ENCODE data around the gene SCRN2. TPM values are rescaled to one million over a fixed set of nuclear protein-coding genes. Genes with fewer than 3 reads are reported as not detected.

The SCRN2 gene
- total RNA-seq, 1 donor from 2014 or later = 50.7 TPM

DNA sequence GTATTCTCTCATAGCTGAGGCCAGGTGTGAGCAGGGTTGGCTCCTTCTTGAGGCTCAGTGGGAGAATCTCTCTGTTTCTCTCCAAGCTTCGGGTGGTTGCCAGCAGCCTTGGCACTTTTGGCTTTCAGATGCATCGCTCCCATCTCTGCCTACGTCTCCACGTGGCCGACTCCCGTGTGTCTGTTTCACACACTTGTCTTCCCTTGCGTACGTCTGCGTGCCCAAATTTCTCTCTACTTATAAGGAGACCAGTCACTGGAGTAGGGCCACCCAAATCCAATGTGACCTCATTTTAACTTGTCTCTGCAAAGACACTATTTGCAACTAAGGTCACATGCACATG is 34.2 kb downstream of the SCRN2 start:
- H3K27ac Mint-ChIP-seq = no peak overlapping the region
- no peak overlapping the region for H3K4me3 Mint-ChIP-seq
- DNase-seq (ENCODE audit: low spot score in 2 of 2, unreplicated experiment in 2 of 2) = no peak
- H3K4me1 Mint-ChIP-seq = peaks cover 19% of the 10 kb centered on the region
- TF ChIP-seq, protein P1, sequence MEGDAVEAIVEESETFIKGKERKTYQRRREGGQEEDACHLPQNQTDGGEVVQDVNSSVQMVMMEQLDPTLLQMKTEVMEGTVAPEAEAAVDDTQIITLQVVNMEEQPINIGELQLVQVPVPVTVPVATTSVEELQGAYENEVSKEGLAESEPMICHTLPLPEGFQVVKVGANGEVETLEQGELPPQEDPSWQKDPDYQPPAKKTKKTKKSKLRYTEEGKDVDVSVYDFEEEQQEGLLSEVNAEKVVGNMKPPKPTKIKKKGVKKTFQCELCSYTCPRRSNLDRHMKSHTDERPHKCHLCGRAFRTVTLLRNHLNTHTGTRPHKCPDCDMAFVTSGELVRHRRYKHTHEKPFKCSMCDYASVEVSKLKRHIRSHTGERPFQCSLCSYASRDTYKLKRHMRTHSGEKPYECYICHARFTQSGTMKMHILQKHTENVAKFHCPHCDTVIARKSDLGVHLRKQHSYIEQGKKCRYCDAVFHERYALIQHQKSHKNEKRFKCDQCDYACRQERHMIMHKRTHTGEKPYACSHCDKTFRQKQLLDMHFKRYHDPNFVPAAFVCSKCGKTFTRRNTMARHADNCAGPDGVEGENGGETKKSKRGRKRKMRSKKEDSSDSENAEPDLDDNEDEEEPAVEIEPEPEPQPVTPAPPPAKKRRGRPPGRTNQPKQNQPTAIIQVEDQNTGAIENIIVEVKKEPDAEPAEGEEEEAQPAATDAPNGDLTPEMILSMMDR (IDR thresholded peaks at IDR 0.05; ENCODE audit: unreplicated experiment) = no peak
- H3K9me3 Mint-ChIP-seq = no peaks in the 10 kb centered on the region
- H3K36me3 Mint-ChIP-seq = peaks cover 9% of the 10 kb centered on the region
- peaks cover 22% of the 10 kb centered on the region for H3K27me3 Mint-ChIP-seq (ENCODE audit: low read depth)

DNA sequence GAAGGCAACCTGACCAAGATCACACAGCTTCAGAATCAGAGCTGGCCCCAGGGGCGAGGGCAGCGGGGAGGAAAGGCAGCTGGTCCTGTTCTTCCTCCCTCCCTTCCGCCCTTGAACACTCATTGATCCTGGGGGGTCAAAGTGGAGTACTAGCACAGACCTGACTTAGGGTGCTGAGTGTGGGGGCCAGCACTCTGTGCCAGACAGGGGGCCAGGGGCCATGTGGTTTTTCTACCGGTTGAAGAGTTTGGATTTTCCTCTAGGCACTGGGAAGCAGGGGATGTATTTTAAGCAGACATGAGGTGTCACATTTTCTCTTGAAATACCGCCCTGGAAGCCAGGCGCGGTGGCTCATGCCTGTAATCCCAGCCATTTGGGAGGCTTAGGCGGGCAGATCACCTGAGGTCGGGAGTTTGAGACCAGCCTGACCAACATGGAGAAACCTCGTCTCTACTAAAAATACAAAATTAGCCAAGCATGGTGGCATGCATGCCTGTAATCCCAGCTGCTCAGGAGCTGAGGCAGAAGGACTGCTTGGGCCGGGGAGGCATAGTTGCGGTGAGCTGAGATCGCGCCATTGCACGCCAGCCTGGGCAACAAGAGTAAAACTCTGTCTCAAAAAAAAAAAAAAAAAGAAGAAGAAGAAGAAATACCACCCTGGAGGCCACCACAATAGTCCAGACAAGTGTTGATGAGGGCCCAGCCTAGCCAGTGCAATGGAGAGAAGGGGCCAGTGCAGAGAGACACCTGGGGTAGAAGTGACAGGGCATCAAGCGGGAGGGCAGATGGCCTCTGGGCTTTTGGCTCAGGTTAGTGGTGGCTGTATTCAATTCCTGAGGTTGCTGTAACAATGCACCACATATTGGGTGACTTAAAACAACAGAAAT is 34.8 kb downstream of the SCRN2 start:
- peaks cover 28% of the 10 kb centered on the region for H3K27me3 Mint-ChIP-seq (ENCODE audit: low read depth)
- peaks cover 9% of the 10 kb centered on the region for H3K36me3 Mint-ChIP-seq
- H3K9me3 Mint-ChIP-seq = no peaks in the 10 kb centered on the region
- H3K27ac Mint-ChIP-seq = no peak overlapping the region
- no peak for DNase-seq (ENCODE audit: low spot score in 2 of 2, unreplicated experiment in 2 of 2)
- H3K4me1 Mint-ChIP-seq = peaks cover 15% of the 10 kb centered on the region
- H3K4me3 Mint-ChIP-seq = no peak overlapping the region
- TF ChIP-seq, protein P1 (IDR thresholded peaks at IDR 0.05; ENCODE audit: unreplicated experiment) = no peak

DNA sequence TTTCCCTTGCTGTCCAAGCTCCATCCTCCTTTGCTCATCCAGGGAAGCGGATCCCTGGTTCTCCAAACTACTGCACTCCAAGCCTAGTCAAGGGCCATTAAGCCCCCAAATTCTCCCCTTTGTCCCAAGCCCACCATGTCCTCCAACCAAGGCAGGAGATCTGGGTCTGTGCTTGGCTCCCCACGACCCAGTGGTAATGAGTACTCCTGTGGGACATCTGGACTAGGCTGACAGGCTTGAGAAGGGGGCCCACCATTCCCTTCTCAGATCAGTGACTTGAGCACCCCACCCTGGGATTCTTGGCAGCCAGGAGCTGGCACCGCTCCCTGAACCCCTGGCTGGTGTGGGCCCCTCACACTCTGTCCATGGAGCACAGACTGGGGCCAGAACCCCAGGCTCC is 36.6 kb downstream of the SCRN2 start:
- TF ChIP-seq, protein P1 (IDR thresholded peaks at IDR 0.05; ENCODE audit: unreplicated experiment) = no peak
- peaks cover 9% of the 10 kb centered on the region for H3K36me3 Mint-ChIP-seq
- H3K27me3 Mint-ChIP-seq (ENCODE audit: low read depth) = peaks cover 37% of the 10 kb centered on the region
- DNase-seq (ENCODE audit: low spot score in 2 of 2, unreplicated experiment in 2 of 2) = no peak
- no peaks in the 10 kb centered on the region for H3K9me3 Mint-ChIP-seq
- no peak overlapping the region for H3K4me3 Mint-ChIP-seq
- H3K27ac Mint-ChIP-seq = no peak overlapping the region
- no peaks in the 10 kb centered on the region for H3K4me1 Mint-ChIP-seq

DNA sequence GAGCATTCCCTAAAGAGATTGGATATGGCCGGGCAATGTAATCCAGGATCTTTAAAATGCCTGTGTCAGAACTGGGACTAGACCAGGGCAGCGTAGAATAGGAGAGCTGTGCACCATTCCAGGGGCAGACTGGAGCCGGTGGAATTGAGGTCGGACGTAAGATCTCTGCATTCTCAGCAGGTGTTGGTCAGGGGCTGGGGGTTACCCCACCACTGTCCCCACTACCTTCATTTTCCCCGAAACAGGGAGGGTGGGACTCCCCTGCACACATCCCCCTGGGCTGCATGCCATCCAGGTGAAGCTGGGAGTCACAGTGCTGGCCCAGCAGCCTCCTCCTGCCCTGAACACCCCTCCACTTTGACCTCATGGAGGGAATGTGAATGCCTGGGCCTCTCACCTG is 37.3 kb downstream of the SCRN2 start:
- H3K4me3 Mint-ChIP-seq = no peak overlapping the region
- peaks cover 37% of the 10 kb centered on the region for H3K27me3 Mint-ChIP-seq (ENCODE audit: low read depth)
- no peak overlapping the region for H3K27ac Mint-ChIP-seq
- peaks cover 9% of the 10 kb centered on the region for H3K36me3 Mint-ChIP-seq
- TF ChIP-seq, protein P1 (IDR thresholded peaks at IDR 0.05; ENCODE audit: unreplicated experiment) = no peak
- H3K9me3 Mint-ChIP-seq = no peaks in the 10 kb centered on the region
- H3K4me1 Mint-ChIP-seq = no peaks in the 10 kb centered on the region
- DNase-seq (ENCODE audit: low spot score in 2 of 2, unreplicated experiment in 2 of 2) = no peak

DNA sequence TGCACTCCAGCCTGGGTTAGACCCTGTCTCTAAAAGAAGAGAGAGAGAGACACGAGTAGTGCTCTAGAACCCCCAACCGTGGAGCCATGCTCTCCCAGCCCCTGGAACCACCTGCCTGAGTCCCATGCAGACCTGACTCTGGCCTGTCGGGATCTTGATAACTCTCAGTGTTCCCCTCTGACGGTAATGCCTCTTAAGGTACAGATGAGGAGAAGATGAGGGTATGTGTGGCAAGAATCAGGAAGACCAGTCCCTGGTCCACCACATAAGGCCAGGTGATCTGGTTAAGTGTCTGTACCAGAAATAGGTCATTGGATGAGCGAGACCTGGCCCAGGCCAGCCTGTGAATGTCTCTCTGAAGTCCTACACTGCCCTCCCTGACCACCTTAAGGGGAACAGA is 37.9 kb downstream of the SCRN2 start:
- TF ChIP-seq, protein P1 (IDR thresholded peaks at IDR 0.05; ENCODE audit: unreplicated experiment) = no peak
- Mint-ChIP-seq H3K27ac (no peak overlapping the region), H3K36me3 (peaks cover 5% of the 10 kb centered on the region), H3K4me3 (no peak overlapping the region), H3K4me1 (no peaks in the 10 kb centered on the region), H3K9me3 (no peaks in the 10 kb centered on the region), H3K27me3 (ENCODE audit: low read depth) (peaks cover 37% of the 10 kb centered on the region)
- no peak for DNase-seq (ENCODE audit: low spot score in 2 of 2, unreplicated experiment in 2 of 2)
